NCI-H345 treated with DMSO at 0.1 percent for 48 hours (cell line): ENCODE data around the gene PLA2G2F.
"Not testable (repeated sequence)": the region's sequence is repeated elsewhere in the genome, so short reads cannot be mapped to it uniquely, and the experiment has no call there.

Experiments
- DNase-seq: peaks from one replicate; lab custom pipeline; 2025; ENCODE audit not compliant: unreplicated experiment; lab: John Stamatoyannopoulos, UW

PLA2G2F gene

DNA sequence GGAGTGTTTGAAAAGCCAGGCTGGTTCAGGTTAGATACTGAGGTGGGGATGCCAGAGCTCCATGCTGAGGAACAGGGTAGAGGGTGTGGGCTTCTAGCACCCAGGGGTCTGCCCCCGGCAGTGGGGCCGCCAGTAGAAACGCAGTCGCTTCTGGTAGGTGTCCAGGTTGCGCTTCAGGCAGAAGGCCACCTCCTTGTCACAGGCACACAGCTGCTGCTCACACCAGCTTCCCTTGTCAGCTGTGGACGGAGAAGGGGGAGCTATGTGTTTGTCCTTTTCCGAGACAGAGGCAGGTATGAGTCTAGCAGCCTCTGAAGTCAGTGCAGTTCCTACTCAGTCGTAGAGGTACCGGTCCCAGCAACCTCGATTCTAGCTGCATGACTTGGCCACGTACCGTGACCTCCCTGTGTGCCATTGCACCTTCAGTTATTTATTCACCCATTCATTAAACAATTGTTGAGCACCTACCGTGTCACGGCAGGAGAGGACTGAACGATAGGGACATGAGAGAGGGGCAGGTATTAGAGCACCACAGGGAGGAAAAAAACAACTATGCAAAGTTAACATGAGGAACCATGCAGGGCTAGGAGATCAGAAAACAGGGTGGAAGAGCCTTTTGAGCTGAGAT, 25.0 kb upstream of the PLA2G2F start:
- DNase-seq = no peak

GRCh38 chr1:20115479-20115878, 23.6 kb upstream of the PLA2G2F start:
- DNase-seq = no peak

- DNase-seq = no peak
Observed at GRCh38 chr1:20115916-20116315, 23.2 kb upstream of the PLA2G2F start.

DNA sequence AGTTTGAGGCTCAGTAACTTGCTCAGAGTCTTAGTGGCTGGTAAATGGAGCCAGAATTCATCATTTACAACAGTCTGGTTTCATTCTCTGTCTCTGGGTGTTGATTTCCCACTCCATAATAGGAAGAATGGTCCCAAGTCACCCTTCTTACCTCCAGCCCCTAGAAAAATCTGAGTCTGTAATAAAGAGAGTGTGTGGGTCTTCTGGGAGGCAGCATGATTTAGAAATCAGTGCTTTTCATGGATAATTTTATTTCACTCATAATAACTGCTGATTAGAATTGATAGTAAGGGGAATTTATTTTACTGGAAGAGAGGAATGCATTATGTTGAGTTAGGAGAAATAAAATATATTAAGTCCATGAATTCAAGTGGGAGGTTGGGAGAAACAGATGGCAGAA, 21.9 kb upstream of the PLA2G2F start:
- DNase-seq = no peak

- DNase-seq = no peak
Observed at GRCh38 chr1:20119347-20119746, 19.8 kb upstream of the PLA2G2F start, which contains the start of gene PLA2G2D. PLA2G2D (minus strand) TSS chr1:20119536; CDS start chr1:20119498, 38 bp downstream.

- DNase-seq = no peak
Observed at GRCh38 chr1:20120796-20121195, 18.3 kb upstream of the PLA2G2F start.

- DNase-seq = no peak
Observed at GRCh38 chr1:20123722-20124455, 15.2 kb upstream of the PLA2G2F start.

- no peak for DNase-seq
Observed at GRCh38 chr1:20124456-20125057, 14.6 kb upstream of the PLA2G2F start.

DNA sequence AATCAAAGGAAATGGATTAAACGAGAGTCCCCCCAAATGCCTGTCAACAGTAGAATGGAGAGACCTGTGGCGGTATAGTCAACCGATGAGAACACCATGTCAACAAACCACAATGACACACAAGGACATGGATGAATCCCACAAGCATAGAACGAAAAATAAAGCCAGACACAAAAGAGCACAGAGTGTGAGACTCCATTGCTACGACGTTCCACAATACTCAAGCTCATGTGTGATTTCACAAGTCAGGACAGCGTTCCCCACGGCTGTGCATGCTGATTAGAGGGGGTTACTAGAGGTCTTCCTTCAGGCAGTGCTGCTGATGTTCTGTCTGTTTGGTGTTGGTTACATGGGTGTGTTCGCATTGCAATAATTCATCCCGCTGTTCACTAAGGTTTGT, 14.0 kb upstream of the PLA2G2F start:
- no peak for DNase-seq

DNA sequence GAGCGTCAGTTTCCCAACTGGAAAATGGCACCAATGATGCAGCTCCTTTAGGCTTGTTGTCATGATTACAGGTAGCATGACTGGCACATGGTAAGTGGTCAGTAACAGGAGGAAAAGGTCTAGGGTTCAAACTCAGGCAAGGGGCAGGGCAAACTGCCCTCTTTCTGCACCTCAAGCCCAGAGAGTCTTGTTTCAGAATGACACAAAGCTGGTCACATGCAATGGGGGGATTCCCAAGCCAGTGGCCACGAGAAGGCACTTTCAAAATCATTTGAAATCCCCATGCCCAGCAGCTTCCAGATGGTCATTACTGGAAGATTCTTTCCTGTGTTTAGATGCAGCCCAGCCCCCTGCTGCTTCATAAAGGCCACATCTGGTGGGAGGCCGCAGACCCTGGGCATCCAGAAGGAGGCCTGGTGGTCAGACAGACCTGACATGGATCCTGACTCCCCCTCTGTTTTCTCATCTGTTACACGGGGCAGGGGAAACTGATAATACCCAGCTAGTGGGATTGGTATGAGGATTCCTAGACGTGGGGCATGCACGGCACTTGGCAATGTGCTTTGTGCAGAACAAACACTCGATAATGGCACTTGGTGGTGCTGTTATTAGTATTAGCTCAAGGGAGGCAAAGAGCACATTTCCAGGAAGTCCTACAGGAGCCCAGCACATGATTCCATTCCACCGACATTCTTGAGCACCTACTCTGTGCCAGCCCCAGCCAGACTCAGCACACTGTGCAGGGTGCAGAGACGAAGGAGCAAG, 12.9 kb upstream of the PLA2G2F start:
- no peak for DNase-seq

- no peak for DNase-seq
Observed at GRCh38 chr1:20126806-20127440, 12.2 kb upstream of the PLA2G2F start.

GRCh38 chr1:20130518-20130917, 8.6 kb upstream of the PLA2G2F start:
- not testable (repeated sequence) for DNase-seq

- no peak for DNase-seq
Observed at GRCh38 chr1:20134995-20135394, 4.1 kb upstream of the PLA2G2F start.

- no peak for DNase-seq
Observed at GRCh38 chr1:20136249-20136648, 2.9 kb upstream of the PLA2G2F start.

- no peak for DNase-seq
Observed at GRCh38 chr1:20137055-20137454, 2.1 kb upstream of the PLA2G2F start.

GRCh38 chr1:20137604-20138003, 1.5 kb upstream of the PLA2G2F start:
- DNase-seq = no peak

- DNase-seq = no peak
Observed at GRCh38 chr1:20138346-20138745, 777 bp upstream of the PLA2G2F start.

- no peak for DNase-seq
Observed at GRCh38 chr1:20139776-20140612, 871 bp downstream of the PLA2G2F start.

GRCh38 chr1:20141001-20141400, 1.9 kb downstream of the PLA2G2F start:
- DNase-seq = no peak

- DNase-seq = no peak
Observed at GRCh38 chr1:20141466-20141865, 2.3 kb downstream of the PLA2G2F start.
